ENCODE results near the gene KREMEN2.
A peak's percentile ranks its signal among the peaks of the same experiment; 100 is the strongest.

KREMEN2 gene

DNA sequence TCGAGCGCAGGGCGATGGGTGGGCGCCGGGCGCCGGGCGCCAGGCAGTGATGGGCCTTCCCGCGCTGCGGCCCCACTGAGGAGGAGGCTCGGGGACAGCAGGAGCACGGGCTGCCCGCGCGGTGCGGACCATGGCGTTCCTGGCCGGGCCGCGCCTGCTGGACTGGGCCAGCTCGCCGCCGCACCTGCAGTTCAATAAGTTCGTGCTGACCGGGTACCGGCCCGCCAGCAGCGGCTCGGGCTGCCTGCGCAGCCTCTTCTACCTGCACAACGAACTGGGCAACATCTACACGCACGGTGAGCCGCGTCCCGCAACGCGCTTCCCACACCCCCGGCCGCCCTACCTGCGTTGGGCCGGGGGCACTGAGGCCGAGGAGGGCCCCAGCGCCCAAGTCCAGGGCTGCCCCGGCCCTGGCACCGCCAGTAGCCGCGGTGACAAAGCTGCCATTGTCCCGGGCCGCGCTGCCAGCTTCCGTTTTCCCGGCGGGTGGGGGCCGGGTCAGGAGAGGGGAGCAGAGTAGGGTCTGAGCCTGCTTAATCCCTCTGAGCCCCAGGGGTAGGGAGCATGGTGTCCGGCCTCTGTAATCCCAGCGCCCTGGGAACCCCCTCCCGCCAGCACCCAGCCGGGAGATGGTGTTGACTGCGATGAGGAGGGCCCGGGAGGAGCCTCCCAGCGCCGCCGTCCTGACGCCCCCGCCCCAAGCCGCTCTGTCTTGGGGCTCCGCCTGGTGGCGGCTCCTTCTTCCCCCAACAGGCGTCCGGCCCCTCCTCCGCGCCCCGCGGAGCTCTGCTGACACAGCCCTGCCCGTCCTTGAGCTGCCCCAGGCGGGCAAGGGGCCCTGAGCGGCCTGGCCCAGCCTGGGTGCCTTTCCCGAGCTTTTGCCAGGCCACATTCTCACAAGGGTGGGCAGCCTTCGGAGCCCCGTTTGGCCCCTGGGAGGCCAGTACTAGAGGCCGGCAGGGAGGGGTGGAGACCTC, 5.8 kb downstream of the KREMEN2 start:
- TF ChIP-seq, protein P1, sequence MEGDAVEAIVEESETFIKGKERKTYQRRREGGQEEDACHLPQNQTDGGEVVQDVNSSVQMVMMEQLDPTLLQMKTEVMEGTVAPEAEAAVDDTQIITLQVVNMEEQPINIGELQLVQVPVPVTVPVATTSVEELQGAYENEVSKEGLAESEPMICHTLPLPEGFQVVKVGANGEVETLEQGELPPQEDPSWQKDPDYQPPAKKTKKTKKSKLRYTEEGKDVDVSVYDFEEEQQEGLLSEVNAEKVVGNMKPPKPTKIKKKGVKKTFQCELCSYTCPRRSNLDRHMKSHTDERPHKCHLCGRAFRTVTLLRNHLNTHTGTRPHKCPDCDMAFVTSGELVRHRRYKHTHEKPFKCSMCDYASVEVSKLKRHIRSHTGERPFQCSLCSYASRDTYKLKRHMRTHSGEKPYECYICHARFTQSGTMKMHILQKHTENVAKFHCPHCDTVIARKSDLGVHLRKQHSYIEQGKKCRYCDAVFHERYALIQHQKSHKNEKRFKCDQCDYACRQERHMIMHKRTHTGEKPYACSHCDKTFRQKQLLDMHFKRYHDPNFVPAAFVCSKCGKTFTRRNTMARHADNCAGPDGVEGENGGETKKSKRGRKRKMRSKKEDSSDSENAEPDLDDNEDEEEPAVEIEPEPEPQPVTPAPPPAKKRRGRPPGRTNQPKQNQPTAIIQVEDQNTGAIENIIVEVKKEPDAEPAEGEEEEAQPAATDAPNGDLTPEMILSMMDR (IDR thresholded peaks at IDR 0.05; ENCODE audit: low read depth, low read length, missing control alignments) = peak; percentile 44
- peak overlapping the region; percentile 42 for H3K4me3 ChIP-seq (ENCODE audit: low read depth, low read length)
- in situ Hi-C loops (cut with HindIII; ENCODE audit: low sequenced_read_pairs) = no loop called here
- no peak for DNase-seq (ENCODE audit: low read depth)

DNA sequence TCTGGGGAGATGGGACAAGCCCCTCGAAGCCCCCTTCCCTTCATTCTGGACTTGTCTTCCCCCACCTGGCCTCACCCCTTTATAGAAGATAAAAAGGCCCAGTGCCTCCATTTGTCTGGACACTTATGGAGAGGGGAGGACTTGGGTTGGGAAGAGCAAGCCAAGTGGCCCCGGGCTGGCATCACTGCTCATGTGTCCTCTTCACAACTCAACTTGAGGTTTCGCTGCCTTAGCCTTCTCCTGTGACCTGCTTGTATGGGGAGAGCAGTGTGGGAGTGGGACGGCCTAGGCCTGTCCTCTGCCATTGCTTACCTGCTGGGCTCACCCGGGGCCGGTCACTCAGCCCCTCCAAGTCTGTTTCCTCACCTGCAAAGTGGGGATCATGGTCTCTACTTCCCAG, 6.5 kb downstream of the KREMEN2 start:
- DNase-seq (ENCODE audit: low read depth) = no peak
- in situ Hi-C loops (cut with HindIII; ENCODE audit: low sequenced_read_pairs) = no loop called here
- TF ChIP-seq, protein P1 (IDR thresholded peaks at IDR 0.05; ENCODE audit: low read depth, low read length, missing control alignments) = no peak
- H3K4me3 ChIP-seq (ENCODE audit: low read depth, low read length) = peak overlapping the region; percentile 42

DNA sequence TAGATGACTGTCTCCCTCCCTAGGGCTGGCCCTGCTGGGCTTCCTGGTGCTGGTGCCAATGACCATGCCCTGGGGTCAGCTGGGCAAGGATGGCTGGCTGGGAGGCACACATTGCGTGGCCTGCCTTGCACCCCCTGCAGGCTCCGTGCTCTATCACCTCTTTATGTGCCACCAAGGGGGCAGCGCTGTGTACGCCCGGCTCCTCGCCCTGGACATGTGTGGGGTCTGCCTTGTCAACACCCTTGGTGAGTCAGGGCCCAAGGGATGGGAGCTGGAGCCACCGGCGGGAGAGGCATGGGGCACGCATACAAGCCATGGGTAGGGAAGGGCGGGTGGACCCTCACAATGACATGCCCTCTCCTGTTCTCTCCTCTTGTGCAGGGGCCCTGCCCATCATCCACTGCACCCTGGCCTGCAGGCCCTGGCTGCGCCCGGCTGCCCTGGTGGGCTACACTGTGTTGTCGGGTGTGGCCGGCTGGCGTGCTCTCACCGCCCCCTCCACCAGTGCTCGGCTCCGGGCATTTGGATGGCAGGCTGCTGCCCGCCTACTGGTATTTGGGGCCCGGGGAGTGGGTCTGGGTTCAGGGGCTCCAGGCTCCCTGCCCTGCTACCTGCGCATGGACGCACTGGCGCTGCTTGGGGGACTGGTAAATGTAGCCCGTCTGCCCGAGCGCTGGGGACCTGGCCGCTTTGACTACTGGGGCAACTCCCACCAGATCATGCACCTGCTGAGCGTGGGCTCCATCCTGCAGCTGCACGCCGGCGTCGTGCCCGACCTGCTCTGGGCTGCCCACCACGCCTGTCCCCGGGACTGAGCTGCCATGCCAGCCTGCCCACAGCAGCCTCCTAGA, 7.3 kb downstream of the KREMEN2 start:
- in situ Hi-C loops (cut with HindIII; ENCODE audit: low sequenced_read_pairs) = no loop called here
- no peak for DNase-seq (ENCODE audit: low read depth)
- TF ChIP-seq, protein P1 (IDR thresholded peaks at IDR 0.05; ENCODE audit: low read depth, low read length, missing control alignments) = no peak
- H3K4me3 ChIP-seq (ENCODE audit: low read depth, low read length) = no peak overlapping the region

DNA sequence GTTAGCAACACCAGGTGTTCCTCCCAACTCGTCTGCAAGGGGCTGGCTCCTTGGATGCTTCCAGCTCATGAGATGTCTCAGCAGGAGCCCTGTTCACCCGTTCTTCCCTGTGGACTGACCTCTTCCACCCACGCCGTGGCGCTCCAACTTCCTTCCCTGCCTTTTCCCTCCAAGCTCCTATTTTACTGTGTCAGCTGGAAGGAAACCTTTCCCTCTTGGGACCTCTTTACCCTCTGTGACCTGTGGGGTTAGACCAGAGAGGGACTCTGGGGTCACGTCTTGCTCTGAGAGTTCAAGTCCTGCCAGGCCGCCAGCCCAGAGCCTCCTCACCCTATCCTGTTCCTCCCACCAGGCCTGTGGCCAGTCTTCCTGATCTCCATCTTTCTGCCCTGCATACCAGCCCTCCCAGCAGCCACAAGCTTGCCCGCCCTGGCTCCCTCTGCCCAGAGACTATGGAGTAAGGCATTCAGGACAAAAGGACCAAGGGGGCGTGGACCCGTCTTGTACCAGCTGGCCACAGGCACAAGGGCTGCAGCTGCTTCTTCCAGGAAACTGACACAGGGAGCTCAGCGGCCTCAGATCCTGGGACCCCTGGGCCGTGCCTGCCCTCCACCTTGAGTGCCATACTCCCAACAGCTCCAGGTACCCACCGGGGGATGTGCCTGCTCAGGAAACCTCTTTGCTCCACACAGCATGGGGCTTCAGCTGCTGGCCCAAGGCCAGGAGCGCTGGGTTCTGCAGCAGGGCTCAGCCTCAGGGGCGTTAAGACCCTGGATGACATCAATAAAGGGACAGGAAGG, 8.1 kb downstream of the KREMEN2 start:
- no peak overlapping the region for H3K4me3 ChIP-seq (ENCODE audit: low read depth, low read length)
- no peak for DNase-seq (ENCODE audit: low read depth)
- TF ChIP-seq, protein P1 (IDR thresholded peaks at IDR 0.05; ENCODE audit: low read depth, low read length, missing control alignments) = no peak
- in situ Hi-C loops (cut with HindIII; ENCODE audit: low sequenced_read_pairs) = no loop called here

DNA sequence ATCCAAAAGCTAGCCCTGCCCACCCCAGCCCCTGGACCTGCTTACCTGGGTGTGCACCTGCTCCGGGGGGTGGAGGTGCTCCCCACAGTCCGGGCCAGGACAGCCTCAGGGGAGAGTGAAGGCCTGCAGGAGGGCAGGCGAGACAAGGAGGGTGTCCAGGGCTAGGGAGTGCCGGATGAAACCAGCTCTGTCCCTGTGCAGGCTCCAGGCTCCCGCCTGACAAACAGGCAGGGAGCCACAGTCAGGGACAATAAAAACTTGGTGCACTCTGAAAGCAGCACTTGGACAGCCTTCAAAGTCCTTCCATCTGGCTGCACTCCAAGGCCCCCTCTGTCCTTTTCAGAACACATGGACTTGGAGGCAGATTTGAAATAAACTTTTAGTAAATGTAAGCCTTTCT, 9.0 kb downstream of the KREMEN2 start:
- TF ChIP-seq, protein P1 (IDR thresholded peaks at IDR 0.05; ENCODE audit: low read depth, low read length, missing control alignments) = no peak
- in situ Hi-C loops (cut with HindIII; ENCODE audit: low sequenced_read_pairs) = no loop called here
- no peak for DNase-seq (ENCODE audit: low read depth)
- H3K4me3 ChIP-seq (ENCODE audit: low read depth, low read length) = no peak overlapping the region

Measured in astrocyte of the cerebellum (primary cell).